Stimulated activated CD8-positive, alpha-beta memory T cell treated with anti-CD3 and anti-CD28 coated beads, Interleukin-2, amount 100 ng/mL, for 48 hours (primary cell): Measurements from ENCODE around the gene SCAF4.
A peak's percentile ranks its signal among the peaks of the same experiment; 100 is the strongest.
"Not testable (repeated sequence)": the region's sequence is repeated elsewhere in the genome, so short reads cannot be mapped to it uniquely, and the experiment has no call there.

ENCODE experiments used
- DNase-seq, 2 donors: peaks; one replicate each; pipeline ENCODE4 v3.0.0-alpha.2; 2020; ENCODE audit warnings: low read depth in 2 of 2

The SCAF4 gene

GRCh38 chr21:31731857-31732596 is at the start of gene SCAF4:
Gene SCAF4 (minus strand): TSS chr21:31732118. CDS start chr21:31731692, 426 bp downstream.
- peak; percentile 76 for DNase-seq

GRCh38 chr21:31780944-31781343 is 49.0 kb upstream of the SCAF4 start:
- no peak for DNase-seq

GRCh38 chr21:31778546-31778945 is 46.6 kb upstream of the SCAF4 start:
- DNase-seq: no peak

GRCh38 chr21:31777857-31778256 is 45.9 kb upstream of the SCAF4 start:
- DNase-seq: no peak

- DNase-seq: no peak
These were observed 42.1 kb upstream of the SCAF4 start for GRCh38 chr21:31774031-31774430.

- DNase-seq: no peak
These were observed 41.0 kb upstream of the SCAF4 start for GRCh38 chr21:31772674-31773555.

- DNase-seq: no peak
These were observed 39.8 kb upstream of the SCAF4 start for GRCh38 chr21:31771685-31772084.

- no peak for DNase-seq
These were observed 36.8 kb upstream of the SCAF4 start for GRCh38 chr21:31768710-31769109.

DNA sequence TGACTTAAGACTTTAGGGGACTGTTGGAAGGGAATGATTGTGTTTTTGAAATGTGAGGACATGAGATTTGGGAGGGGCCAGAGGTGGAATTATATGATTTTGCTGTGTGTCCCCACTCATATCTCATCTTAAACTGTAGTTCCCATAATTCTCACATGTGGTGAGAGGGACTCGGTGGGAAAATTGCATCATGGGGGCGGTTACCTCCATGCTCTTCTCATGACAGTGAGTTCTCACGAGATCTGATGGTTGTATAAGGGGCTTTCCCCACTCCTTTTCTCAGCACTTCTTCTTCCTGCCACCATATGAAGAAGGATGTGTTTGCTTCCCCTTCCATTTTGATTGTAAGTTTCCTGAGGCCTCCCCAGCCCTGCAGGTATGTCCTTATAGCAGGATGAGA is 35.0 kb upstream of the SCAF4 start:
- no peak for DNase-seq

DNA sequence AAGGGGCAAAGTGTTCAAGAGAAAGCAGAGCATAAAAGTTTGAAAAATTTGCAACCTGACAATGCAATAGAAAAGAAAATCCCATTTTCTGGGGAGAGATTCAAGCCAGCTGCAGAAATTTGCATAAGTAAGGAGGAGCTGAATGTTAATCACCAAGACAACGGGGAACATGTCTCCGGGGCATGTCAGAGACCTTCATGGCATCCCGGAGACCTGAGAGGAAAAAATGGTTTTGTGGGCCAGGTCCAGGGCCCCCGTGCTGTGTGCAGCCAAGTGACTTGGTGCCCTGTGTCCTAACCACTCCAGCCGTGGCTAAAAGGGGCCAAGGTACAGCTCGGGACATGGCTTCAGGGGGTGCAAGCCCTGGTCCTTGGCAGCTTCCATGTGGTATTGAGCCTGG is 33.9 kb upstream of the SCAF4 start:
- not testable (repeated sequence) for DNase-seq

DNA sequence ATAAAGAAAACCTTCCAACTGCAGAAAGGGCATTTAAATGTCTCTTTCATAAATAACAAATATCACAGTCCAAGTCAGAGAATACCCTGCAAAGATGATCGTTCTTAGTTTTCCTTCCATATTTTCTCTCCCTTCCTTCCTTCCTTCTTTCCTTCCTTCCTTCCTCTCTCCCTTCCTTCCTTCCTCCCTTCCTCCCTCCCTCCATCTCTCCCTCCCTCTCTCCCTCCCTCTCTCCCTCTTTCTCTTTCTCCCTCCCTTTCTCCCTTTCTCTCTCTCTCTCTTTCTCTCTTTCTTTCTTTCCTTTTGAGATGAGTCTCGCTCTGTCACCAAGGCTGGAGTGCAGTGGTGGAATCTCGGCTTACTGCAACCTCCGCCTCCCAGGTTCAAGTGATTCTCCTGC is 29.0 kb upstream of the SCAF4 start:
- no peak for DNase-seq

GRCh38 chr21:31756787-31757186 is 24.9 kb upstream of the SCAF4 start:
- DNase-seq: no peak

GRCh38 chr21:31755027-31755426 is 23.1 kb upstream of the SCAF4 start:
- no peak for DNase-seq

DNA sequence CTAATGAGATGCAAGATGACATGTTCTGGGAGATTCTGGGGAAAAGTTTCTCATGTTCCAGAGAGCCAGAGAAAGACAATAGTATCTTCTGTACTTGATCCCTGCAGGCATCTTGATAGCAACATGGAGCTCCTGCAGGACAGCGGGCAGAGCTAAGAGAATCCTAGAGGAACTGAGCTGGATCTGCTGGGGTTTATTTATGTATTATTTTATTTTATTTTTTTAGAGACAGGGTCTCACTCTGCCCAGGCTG is 22.7 kb upstream of the SCAF4 start:
- DNase-seq: no peak

GRCh38 chr21:31753949-31754707 is 22.2 kb upstream of the SCAF4 start:
- DNase-seq: no peak

DNA sequence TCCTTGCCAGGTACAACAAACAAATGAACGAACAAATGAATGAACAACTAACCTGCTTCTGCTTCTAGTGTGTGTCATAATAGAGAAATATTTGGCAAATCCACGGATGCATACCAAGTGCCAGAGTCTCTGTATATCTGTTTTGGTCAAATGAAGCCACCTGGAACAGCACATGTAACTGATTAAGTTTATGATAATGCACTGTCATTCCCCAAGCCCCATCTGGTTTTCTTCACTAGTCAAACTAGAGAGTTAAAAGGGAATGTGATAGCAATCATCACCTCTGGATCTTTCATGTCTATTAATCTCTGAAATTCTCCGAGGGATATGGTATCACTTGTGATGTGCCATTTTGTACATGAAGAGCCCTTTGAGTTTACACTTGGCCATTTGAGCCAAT is 21.0 kb upstream of the SCAF4 start:
- DNase-seq: no peak

GRCh38 chr21:31752352-31752751 is 20.4 kb upstream of the SCAF4 start:
- no peak for DNase-seq

GRCh38 chr21:31750843-31751242 is 18.9 kb upstream of the SCAF4 start:
- no peak for DNase-seq

DNA sequence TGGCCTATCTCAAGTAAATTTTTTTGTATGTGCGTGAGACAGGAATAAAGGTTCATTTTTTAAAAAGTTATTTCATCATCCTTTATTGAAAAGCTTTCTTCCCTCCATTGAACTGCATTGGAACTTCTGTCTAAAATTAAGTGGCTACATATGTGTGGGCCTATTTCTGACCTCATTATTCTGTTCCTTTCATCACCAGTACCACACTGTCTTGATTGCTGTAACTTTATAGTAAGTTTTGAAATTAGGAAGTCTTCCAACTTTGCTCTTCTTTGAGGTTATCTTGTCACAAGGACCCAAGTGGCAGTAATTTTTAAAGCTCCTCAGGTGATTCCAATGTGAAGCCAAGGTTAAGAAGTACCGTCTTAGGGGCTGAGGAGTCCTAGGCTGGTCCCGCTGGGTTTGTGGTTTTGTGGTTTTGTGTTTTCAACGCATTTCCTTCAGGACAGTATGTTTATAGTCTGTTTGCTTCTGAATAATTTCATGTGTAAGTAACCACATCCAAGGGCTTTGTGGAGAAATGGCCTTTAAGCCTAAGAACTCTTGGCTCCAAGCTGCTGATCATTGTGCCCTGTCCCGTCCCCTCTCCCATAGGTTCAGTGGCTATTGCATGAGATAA is 12.4 kb upstream of the SCAF4 start:
- no peak for DNase-seq

GRCh38 chr21:31743712-31744111 is 11.8 kb upstream of the SCAF4 start:
- no peak for DNase-seq

- no peak for DNase-seq
These were observed 9.2 kb upstream of the SCAF4 start for GRCh38 chr21:31741116-31741515.
